Keratinocyte (primary cell): ENCODE results near the gene AXIN1. TPM values are rescaled to one million over a fixed set of nuclear protein-coding genes. Genes with fewer than 3 reads are reported as not detected.
A peak's percentile ranks its signal among the peaks of the same experiment; 100 is the strongest.
"Not testable (repeated sequence)": the region's sequence is repeated elsewhere in the genome, so short reads cannot be mapped to it uniquely, and the experiment has no call there.

Experiments
- DNase-seq: peaks from one replicate; pipeline ENCODE4 v3.0.0-alpha.2; 2011; ENCODE audit warnings: low read depth, missing footprints, low spot score
- FAIRE-seq: peaks from 2 replicates; lab custom pipeline; 2011; peaks lifted over from hg19 to GRCh38; lab: Jason Lieb, UNC
- H2AFZ ChIP-seq: 2 replicates; pipeline ENCODE4 v1.6.0; 2012; ENCODE audit warnings: low read length, control low read depth, inconsistent platforms; ENCODE audit not compliant: control insufficient read depth
- H3K27ac ChIP-seq: 2 replicates; pipeline ENCODE4 v1.5.1; 2011; ENCODE audit warnings: low read length; ENCODE audit not compliant: control insufficient read depth, insufficient read depth
- H3K27me3 ChIP-seq: 3 replicates; pipeline ENCODE4 v1.6.0; 2011; ENCODE audit warnings: low read length; ENCODE audit not compliant: control insufficient read depth, insufficient read depth; ENCODE audit errors: extremely low read depth
- H3K36me3 ChIP-seq, 2 experiments: 2 replicates in 1 of 2; 3 replicates in 1 of 2; pipeline ENCODE4 v1.5.1; 2011; ENCODE audit warnings: low read length in 2 of 2, mild to moderate bottlenecking in 1 of 2; ENCODE audit not compliant: control insufficient read depth in 2 of 2, insufficient read depth in 2 of 2; ENCODE audit errors: extremely low read depth in 1 of 2
- H3K4me1 ChIP-seq: 3 replicates; pipeline ENCODE4 v1.5.1; 2011; ENCODE audit warnings: low read length; ENCODE audit not compliant: control insufficient read depth, insufficient read depth; ENCODE audit errors: extremely low read depth
- H3K4me2 ChIP-seq: 3 replicates; pipeline ENCODE4 v1.6.0; 2011; ENCODE audit warnings: low read depth, low read length; ENCODE audit not compliant: control insufficient read depth, insufficient read depth; ENCODE audit errors: extremely low read depth
- H3K4me3 ChIP-seq, 3 experiments: fragments of 200-600 bp in 1 of 3; sonication (generic) in 1 of 3; 2 replicates in 2 of 3; 3 replicates in 1 of 3; pipeline ENCODE4 v1.5.1; 2011 to 2016; ENCODE audit warnings: low read length in 3 of 3, mild to moderate bottlenecking in 3 of 3, control low read depth in 2 of 3, inconsistent platforms in 1 of 3, low read depth in 1 of 3, mixed read lengths in 1 of 3, mixed run types in 1 of 3, moderate library complexity in 1 of 3; ENCODE audit not compliant: control insufficient read depth in 2 of 3, insufficient read depth in 2 of 3; ENCODE audit errors: extremely low read depth in 1 of 3
- H3K79me2 ChIP-seq: 2 replicates; pipeline ENCODE4 v1.6.0; 2012; ENCODE audit warnings: low read length; ENCODE audit not compliant: control insufficient read depth, insufficient read depth
- H3K9ac ChIP-seq: 3 replicates; pipeline ENCODE4 v1.6.0; 2011; ENCODE audit warnings: low read length; ENCODE audit not compliant: control insufficient read depth, insufficient read depth; ENCODE audit errors: extremely low read depth
- H3K9me1 ChIP-seq: 3 replicates; pipeline ENCODE4 v1.6.0; 2011; ENCODE audit warnings: low read length; ENCODE audit not compliant: control insufficient read depth, insufficient read depth; ENCODE audit errors: extremely low read depth
- H3K9me3 ChIP-seq: 2 replicates; pipeline ENCODE4 v1.5.1; 2012; ENCODE audit warnings: low read depth, low read length; ENCODE audit not compliant: control insufficient read depth
- H4K20me1 ChIP-seq: 3 replicates; pipeline ENCODE4 v1.6.0; 2011; ENCODE audit warnings: low read length; ENCODE audit not compliant: control insufficient read depth, insufficient read depth; ENCODE audit errors: extremely low read depth
- EZH2 ChIP-seq: IDR thresholded peaks from one replicate; pipeline ENCODE4 v1.6.1; 2012; ENCODE audit warnings: inconsistent platforms, mild to moderate bottlenecking, low read length, moderate library complexity
- dilution Hi-C: fragments of 300-500 bp; cut with MboI; formaldehyde crosslinking; loops from one replicate; pipeline ENCODE4 v1.7.0; 2020; ENCODE audit warnings: low sequenced_read_pairs; ENCODE audit not compliant: extremely low pct_ligation_motif_present
- polyA plus RNA-seq, 5 experiments: library from polyadenylated mRNA; depleted of rRNA in 3 of 5; stranded (reverse) in 3 of 5; stranded (forward) in 1 of 5; unstranded in 1 of 5; fragments of >200 nt; gene quantifications; 1 replicate in 1 of 5; 2 replicates in 3 of 5; 3 replicates in 1 of 5; pipeline versions ENCODE4 v1.2.1 to v1.2.3, GENCODE V29; 2011 to 2012; ENCODE audit warnings: missing spikeins in 2 of 5, low read depth in 1 of 5, low replicate concordance in 1 of 5
- TF ChIP-seq, protein P1 (sequence below), 3 experiments: IDR thresholded peaks in 1 of 3; conservative IDR thresholded peaks in 1 of 3; optimal IDR thresholded peaks in 1 of 3; 2 replicates in 2 of 3; 3 replicates in 1 of 3; pipeline versions ENCODE3 to v1.5.1; 2011; ENCODE audit warnings: low read length in 3 of 3, mild to moderate bottlenecking in 3 of 3, moderate library complexity in 2 of 3, control low read depth in 1 of 3, inconsistent platforms in 1 of 3; ENCODE audit not compliant: insufficient read depth in 2 of 3; ENCODE audit errors: extremely low read depth in 1 of 3

The AXIN1 gene
- polyA plus RNA-seq, 1 donor (not counting 4 experiments of a cell fraction or from before 2014, with no cell fraction given), result 8.8 TPM

DNA sequence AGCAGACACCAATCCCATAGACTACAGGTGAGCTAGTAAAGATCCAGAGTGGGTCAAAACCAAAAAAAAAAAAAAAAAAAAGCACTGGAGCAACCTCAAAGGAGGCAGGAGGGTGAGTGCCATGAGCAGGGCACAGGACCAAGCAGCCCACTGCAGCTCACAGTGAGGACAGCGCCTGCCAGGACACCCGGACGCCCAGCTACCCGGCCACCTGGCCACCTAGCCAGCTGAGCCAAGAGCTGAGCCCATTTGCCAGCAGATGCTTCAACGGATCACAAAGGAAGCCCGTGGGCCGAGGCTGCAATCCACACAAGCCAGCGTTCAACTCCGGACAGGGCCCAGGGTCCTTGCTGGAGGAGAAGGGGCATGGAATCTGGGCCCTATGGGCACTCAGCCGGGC lies 15.1 kb downstream of the AXIN1 start:
- FAIRE-seq, result no peak

GRCh38 chr16:336269-336668 lies 16.3 kb downstream of the AXIN1 start:
- TF ChIP-seq EZH2, result no peak
- TF ChIP-seq, protein P1, sequence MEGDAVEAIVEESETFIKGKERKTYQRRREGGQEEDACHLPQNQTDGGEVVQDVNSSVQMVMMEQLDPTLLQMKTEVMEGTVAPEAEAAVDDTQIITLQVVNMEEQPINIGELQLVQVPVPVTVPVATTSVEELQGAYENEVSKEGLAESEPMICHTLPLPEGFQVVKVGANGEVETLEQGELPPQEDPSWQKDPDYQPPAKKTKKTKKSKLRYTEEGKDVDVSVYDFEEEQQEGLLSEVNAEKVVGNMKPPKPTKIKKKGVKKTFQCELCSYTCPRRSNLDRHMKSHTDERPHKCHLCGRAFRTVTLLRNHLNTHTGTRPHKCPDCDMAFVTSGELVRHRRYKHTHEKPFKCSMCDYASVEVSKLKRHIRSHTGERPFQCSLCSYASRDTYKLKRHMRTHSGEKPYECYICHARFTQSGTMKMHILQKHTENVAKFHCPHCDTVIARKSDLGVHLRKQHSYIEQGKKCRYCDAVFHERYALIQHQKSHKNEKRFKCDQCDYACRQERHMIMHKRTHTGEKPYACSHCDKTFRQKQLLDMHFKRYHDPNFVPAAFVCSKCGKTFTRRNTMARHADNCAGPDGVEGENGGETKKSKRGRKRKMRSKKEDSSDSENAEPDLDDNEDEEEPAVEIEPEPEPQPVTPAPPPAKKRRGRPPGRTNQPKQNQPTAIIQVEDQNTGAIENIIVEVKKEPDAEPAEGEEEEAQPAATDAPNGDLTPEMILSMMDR (optimal IDR thresholded peaks at IDR 0.05 in 1 of 3, IDR thresholded peaks at IDR 0.05 in 1 of 3, conservative IDR thresholded peaks at IDR 0.05 in 1 of 3; ENCODE audit: extremely low read depth in 1 of 3, insufficient read depth in 2 of 3, low read length in 3 of 3), result no peak
- H3K27me3 ChIP-seq, result no peaks in the 10 kb centered on the region
- H3K4me2 ChIP-seq, result no peak overlapping the region
- no peak for FAIRE-seq
- no peak for DNase-seq
- H3K9me3 ChIP-seq, result no peaks in the 10 kb centered on the region
- H4K20me1 ChIP-seq, result peaks cover 25% of the 10 kb centered on the region
- H3K36me3 ChIP-seq, result peaks cover 0 to 2% of the 10 kb centered on the region in 2 experiments
- dilution Hi-C loops, result no loop called here
- no peak overlapping the region for H3K4me3 ChIP-seq
- no peak overlapping the region for H3K27ac ChIP-seq
- no peak overlapping the region for H2AFZ ChIP-seq
- no peaks in the 10 kb centered on the region for H3K4me1 ChIP-seq
- peaks cover 93% of the 10 kb centered on the region for H3K79me2 ChIP-seq
- no peak overlapping the region for H3K9ac ChIP-seq
- no peaks in the 10 kb centered on the region for H3K9me1 ChIP-seq

More for the DNA sequence above, 15.1 kb downstream of the AXIN1 start:
- H3K9me1 ChIP-seq, result no peaks in the 10 kb centered on the region
- H4K20me1 ChIP-seq, result peaks cover 25% of the 10 kb centered on the region
- H3K4me3 ChIP-seq, result no peak overlapping the region
- H3K4me2 ChIP-seq, result no peak overlapping the region
- no peaks in the 10 kb centered on the region for H3K27me3 ChIP-seq
- peaks cover 90% of the 10 kb centered on the region for H3K79me2 ChIP-seq
- no peak for TF ChIP-seq EZH2
- dilution Hi-C loops, result no loop called here
- H3K4me1 ChIP-seq, result no peaks in the 10 kb centered on the region
- H3K36me3 ChIP-seq, result peaks cover 0 to 1% of the 10 kb centered on the region in 2 experiments
- H3K27ac ChIP-seq, result no peak overlapping the region
- no peak for DNase-seq
- no peaks in the 10 kb centered on the region for H3K9me3 ChIP-seq
- no peak overlapping the region for H3K9ac ChIP-seq
- H2AFZ ChIP-seq, result no peak overlapping the region

DNA sequence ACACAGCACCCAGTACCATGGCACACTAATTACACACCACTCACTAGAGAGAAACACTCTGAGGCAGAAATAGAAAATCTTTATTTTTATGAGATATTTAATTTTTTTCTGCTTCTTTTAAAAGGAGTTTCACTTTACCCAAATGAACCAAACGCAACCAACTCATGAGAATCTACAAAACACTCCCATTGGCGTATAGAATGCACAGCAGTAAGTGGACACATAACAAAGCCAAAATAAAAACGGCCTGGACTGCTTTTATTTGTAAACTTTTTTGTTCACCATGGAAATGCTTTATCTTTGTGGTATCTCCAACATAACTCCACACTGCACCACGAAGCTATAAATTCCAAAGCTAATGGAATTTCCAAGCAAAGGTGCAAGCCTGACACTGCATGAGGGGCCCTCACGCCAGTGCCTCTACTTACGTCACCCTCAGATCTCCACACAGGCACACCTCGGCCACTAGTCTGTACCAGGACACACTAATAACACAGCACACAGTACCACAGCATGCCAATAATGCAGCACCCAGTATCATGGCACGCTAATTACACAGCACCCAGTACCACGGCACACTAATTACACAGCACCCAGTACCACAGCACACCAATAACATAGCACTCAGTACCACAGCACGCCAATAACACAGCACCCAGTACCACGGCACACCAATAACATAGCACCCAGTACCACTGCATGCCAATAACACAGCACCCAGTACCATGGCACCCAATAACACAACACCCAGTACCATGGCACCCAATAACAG lies 17.5 kb downstream of the AXIN1 start:
- H4K20me1 ChIP-seq, result peaks cover 24% of the 10 kb centered on the region
- H3K27me3 ChIP-seq, H3K4me2 ChIP-seq, H3K27ac ChIP-seq, FAIRE-seq, H3K9me3 ChIP-seq, dilution Hi-C loops, H3K4me3 ChIP-seq, H2AFZ ChIP-seq, DNase-seq, H3K4me1 ChIP-seq, H3K9ac ChIP-seq, H3K36me3 ChIP-seq, H3K9me1 ChIP-seq: not testable (repeated sequence)
- H3K79me2 ChIP-seq, result peaks cover 93% of the 10 kb centered on the region

DNA sequence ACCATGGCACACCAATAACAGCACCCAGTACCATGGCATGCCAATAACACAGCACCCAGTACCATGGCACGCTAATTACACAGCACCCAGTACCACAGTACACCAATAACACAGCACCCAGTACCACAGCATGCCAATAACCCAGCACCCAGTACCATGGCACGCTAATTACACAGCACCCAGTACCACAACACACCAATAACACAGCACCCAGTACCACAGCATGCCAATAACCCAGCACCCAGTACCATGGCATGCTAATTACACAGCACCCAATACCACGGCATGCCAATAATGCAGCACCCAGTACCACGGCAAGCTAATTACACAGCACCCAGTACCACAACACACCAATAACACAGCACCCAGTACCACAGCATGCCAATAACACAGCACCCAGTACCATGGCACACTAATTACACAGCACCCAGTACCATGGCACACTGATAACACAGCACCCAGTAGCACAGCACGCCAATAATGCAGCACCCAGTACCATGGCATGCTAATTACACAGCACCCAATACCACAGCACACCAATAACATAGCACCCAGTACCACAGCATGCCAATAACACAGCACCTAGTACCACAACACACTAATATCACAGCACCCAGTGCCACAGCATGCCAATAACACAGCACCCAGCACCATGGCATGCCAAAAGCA lies 18.2 kb downstream of the AXIN1 start:
- H3K79me2 ChIP-seq, result peaks cover 90% of the 10 kb centered on the region
- FAIRE-seq, result peak; percentile 71
- H2AFZ ChIP-seq, H3K9ac ChIP-seq, H3K4me3 ChIP-seq, H3K9me3 ChIP-seq, H3K9me1 ChIP-seq, H3K4me1 ChIP-seq, H3K36me3 ChIP-seq, H3K27me3 ChIP-seq, H3K4me2 ChIP-seq, DNase-seq, H3K27ac ChIP-seq, dilution Hi-C loops: not testable (repeated sequence)
- peaks cover 20% of the 10 kb centered on the region for H4K20me1 ChIP-seq
